ENCODE measurements around the gene BLOC1S5.
"Not testable (repeated sequence)": the region's sequence is repeated elsewhere in the genome, so short reads cannot be mapped to it uniquely, and the experiment has no call there.

Gene BLOC1S5

GRCh38 chr6:8041913-8042583 lies 22.1 kb downstream of the BLOC1S5 start:
- DNase-seq = no peak

GRCh38 chr6:8034107-8034506 lies 30.1 kb downstream of the BLOC1S5 start:
- not testable (repeated sequence) for DNase-seq

GRCh38 chr6:8030920-8031319 lies 33.3 kb downstream of the BLOC1S5 start:
- DNase-seq = no peak

- no peak for DNase-seq
Measured at GRCh38 chr6:8029243-8029870, 34.8 kb downstream of the BLOC1S5 start.

- DNase-seq = no peak
Measured at GRCh38 chr6:8027965-8028651, 36.1 kb downstream of the BLOC1S5 start.

- DNase-seq = no peak
Measured at GRCh38 chr6:8026800-8027199, 37.4 kb downstream of the BLOC1S5 start.

- no peak for DNase-seq
Measured at GRCh38 chr6:8025191-8025590, 39.0 kb downstream of the BLOC1S5 start.

- no peak for DNase-seq
Measured at GRCh38 chr6:8023638-8024037, 40.6 kb downstream of the BLOC1S5 start.

GRCh38 chr6:8020083-8020482 lies 44.1 kb downstream of the BLOC1S5 start:
- no peak for DNase-seq

- DNase-seq = no peak
Measured at GRCh38 chr6:8017705-8018104, 46.5 kb downstream of the BLOC1S5 start.

GRCh38 chr6:8017276-8017701 lies 46.9 kb downstream of the BLOC1S5 start:
- DNase-seq = no peak

- DNase-seq = no peak
Measured at GRCh38 chr6:8014947-8015346, 49.2 kb downstream of the BLOC1S5 start.

- DNase-seq = no peak
Measured at GRCh38 chr6:8013763-8014162, 50.4 kb downstream of the BLOC1S5 start.

- no peak for DNase-seq
Measured at GRCh38 chr6:8006208-8006607, 58.0 kb downstream of the BLOC1S5 start.

GRCh38 chr6:8005136-8005535 lies 59.1 kb downstream of the BLOC1S5 start:
- no peak for DNase-seq

- DNase-seq = no peak
Measured at GRCh38 chr6:8000636-8001035, 63.6 kb downstream of the BLOC1S5 start.

- no peak for DNase-seq
Measured at GRCh38 chr6:8000188-8000596, 64.0 kb downstream of the BLOC1S5 start.

- no peak for DNase-seq
Measured at GRCh38 chr6:7999201-7999600, 65.0 kb downstream of the BLOC1S5 start.

- DNase-seq = no peak
Measured at GRCh38 chr6:7998103-7998725, 66.0 kb downstream of the BLOC1S5 start.

GRCh38 chr6:7997286-7997685 lies 66.9 kb downstream of the BLOC1S5 start:
- no peak for DNase-seq

- DNase-seq = no peak
Measured at GRCh38 chr6:7996538-7997111, 67.6 kb downstream of the BLOC1S5 start.

GRCh38 chr6:7993952-7994351 lies 70.2 kb downstream of the BLOC1S5 start:
- no peak for DNase-seq

- DNase-seq = no peak
Measured at GRCh38 chr6:7993399-7993798, 70.8 kb downstream of the BLOC1S5 start.
